Measurements from ENCODE around the gene EFNA1. TPM values are rescaled to one million over a fixed set of nuclear protein-coding genes. Genes with fewer than 3 reads are reported as not detected.

Gene EFNA1
- total and polyA plus RNA-seq, 2 donors (not counting 3 experiments of a cell fraction or from before 2014, with no cell fraction given), result 107 to 289 TPM

GRCh38 chr1:155126556-155127104, 1.0 kb upstream of the EFNA1 start:
- Histone ChIP-seq H3K4me1 (ENCODE audit: control insufficient read depth, extremely low read depth, insufficient read depth, low read length) (peaks cover 57% of the 10 kb centered on the region), H3K36me3 (ENCODE audit: control insufficient read depth in 2 of 2, extremely low read depth in 1 of 2, insufficient read depth in 2 of 2, low read length in 2 of 2) (peaks cover 7 to 11% of the 10 kb centered on the region in 2 experiments), H2AFZ (ENCODE audit: low read depth, low read length) (no peak overlapping the region), H3K27ac (ENCODE audit: insufficient read depth, low read depth, low read length) (peak overlapping the region; percentile 46), H3K9ac (replicated peaks; ENCODE audit: extremely low read depth, insufficient read depth, low read length) (peak overlapping the region; percentile 26), H3K4me3 (replicated peaks in 1 of 3; ENCODE audit: insufficient read depth in 1 of 3, low read depth in 1 of 3, low read length in 3 of 3) (peak overlapping the region in 2 of 3 experiments; percentile 35 to 95), H3K9me1 (replicated peaks; ENCODE audit: control insufficient read depth, extremely low read depth, insufficient read depth, low read length) (no peaks in the 10 kb centered on the region), H3K4me2 (ENCODE audit: insufficient read depth, low read length) (peak overlapping the region; percentile 19), H3K27me3 (ENCODE audit: control insufficient read depth in 2 of 2, insufficient read depth in 2 of 2, low read length in 2 of 2) (no peaks in the 10 kb centered on the region), H3K9me3 (replicated peaks; ENCODE audit: control insufficient read depth, insufficient read depth, low read length) (no peaks in the 10 kb centered on the region), H4K20me1 (replicated peaks; ENCODE audit: control insufficient read depth, extremely low read depth, insufficient read depth, low read length) (no peaks in the 10 kb centered on the region), H3K79me2 (ENCODE audit: control insufficient read depth, insufficient read depth, low read length) (peaks cover 26% of the 10 kb centered on the region)
- peak; percentile 29 for DNase-seq (ENCODE audit: low read depth, low spot score)
- no peak for FAIRE-seq
- TF ChIP-seq EZH2 (IDR thresholded peaks at IDR 0.05; ENCODE audit: borderline replicate concordance, low read depth, low read length, severe bottlenecking), result no peak
- no peak for TF ChIP-seq MYC (IDR thresholded peaks at IDR 0.05; ENCODE audit: low read depth, low read length)
- TF ChIP-seq FOS (IDR thresholded peaks at IDR 0.05; ENCODE audit: borderline replicate concordance, insufficient read depth, low read length), result no peak
- TF ChIP-seq CTCF (IDR thresholded peaks at IDR 0.05; ENCODE audit: extremely low read depth in 1 of 2, insufficient read depth in 1 of 2, low read depth in 1 of 2, low read length in 2 of 2), result no peak
- no peak for TF ChIP-seq JUN (IDR thresholded peaks at IDR 0.05; ENCODE audit: borderline replicate concordance, insufficient read depth, insufficient read length, low read depth)
- TF ChIP-seq POLR2A (IDR thresholded peaks at IDR 0.05; ENCODE audit: low read depth, low read length), result no peak
- no peak for TF ChIP-seq POLR2AphosphoS5 (IDR thresholded peaks at IDR 0.05; ENCODE audit: insufficient read depth, low read depth, low read length)
- no peak for TF ChIP-seq GATA2 (IDR thresholded peaks at IDR 0.05; ENCODE audit: insufficient read depth, insufficient read length, low read depth, low read length)
- TF ChIP-seq MAX (IDR thresholded peaks at IDR 0.05; ENCODE audit: insufficient read depth, insufficient read length), result no peak
- intact Hi-C loops (cut with micrococcal nuclease), result loop anchor here (1.0 to 5.0 kb wide), 4 partner anchors 9 to 154 kb away; partner anchors contain the start of genes CKS1B, DPM3, SHC1 and SLC50A1
- dilution Hi-C loops (cut with MboI; ENCODE audit: extremely low pct_ligation_motif_present, low sequenced_read_pairs), result no loop called here
- CTCF ChIA-PET, result interaction anchor here (0.7 to 15.5 kb wide), 5 partner anchors 19 to 46 kb away, joined by 3 to 204 read pairs (median 5); partner anchors contain the start of gene KRTCAP2
- POLR2A ChIA-PET, result no interaction called here
- no TSS peak for BruUV-seq (replicated peaks)
